ENCODE results near the gene SLC46A1. TPM values are rescaled to one million over a fixed set of nuclear protein-coding genes. Genes with fewer than 3 reads are reported as not detected.

Gene SLC46A1
- total RNA-seq, 1 donor from 2014 or later, result 23.3 TPM

DNA sequence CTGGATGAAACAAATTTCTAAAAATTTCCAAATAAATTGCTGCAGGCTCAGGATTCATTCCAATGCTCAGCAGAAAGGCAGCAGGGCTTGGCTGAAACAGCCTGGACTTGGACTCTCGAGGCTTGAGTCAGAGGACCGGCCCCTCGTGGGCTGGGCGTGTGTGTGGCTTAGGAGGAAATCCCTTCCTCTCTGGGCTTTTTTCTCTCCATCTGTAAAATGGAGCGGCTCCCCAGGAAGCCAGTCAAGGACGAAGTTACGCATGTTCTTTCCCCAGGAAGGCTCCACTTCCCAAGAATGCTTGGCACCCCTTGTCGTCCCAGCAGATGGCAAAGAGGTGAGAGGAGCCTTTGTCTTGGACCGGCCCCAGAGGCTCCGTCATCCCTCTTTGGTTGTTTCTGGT, 13.5 kb downstream of the SLC46A1 start:
- no peak overlapping the region for H3K4me3 ChIP-seq
- no peak for ATAC-seq
- TF ChIP-seq, protein P1, sequence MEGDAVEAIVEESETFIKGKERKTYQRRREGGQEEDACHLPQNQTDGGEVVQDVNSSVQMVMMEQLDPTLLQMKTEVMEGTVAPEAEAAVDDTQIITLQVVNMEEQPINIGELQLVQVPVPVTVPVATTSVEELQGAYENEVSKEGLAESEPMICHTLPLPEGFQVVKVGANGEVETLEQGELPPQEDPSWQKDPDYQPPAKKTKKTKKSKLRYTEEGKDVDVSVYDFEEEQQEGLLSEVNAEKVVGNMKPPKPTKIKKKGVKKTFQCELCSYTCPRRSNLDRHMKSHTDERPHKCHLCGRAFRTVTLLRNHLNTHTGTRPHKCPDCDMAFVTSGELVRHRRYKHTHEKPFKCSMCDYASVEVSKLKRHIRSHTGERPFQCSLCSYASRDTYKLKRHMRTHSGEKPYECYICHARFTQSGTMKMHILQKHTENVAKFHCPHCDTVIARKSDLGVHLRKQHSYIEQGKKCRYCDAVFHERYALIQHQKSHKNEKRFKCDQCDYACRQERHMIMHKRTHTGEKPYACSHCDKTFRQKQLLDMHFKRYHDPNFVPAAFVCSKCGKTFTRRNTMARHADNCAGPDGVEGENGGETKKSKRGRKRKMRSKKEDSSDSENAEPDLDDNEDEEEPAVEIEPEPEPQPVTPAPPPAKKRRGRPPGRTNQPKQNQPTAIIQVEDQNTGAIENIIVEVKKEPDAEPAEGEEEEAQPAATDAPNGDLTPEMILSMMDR (IDR thresholded peaks at IDR 0.05), result no peak
- no peak for DNase-seq
- no peaks in the 10 kb centered on the region for H3K27me3 ChIP-seq (ENCODE audit: low read depth)
- peaks cover 98% of the 10 kb centered on the region for H3K36me3 ChIP-seq
- H3K4me1 ChIP-seq, result no peaks in the 10 kb centered on the region
- H3K9me3 ChIP-seq, result no peaks in the 10 kb centered on the region
- intact Hi-C loops (cut with DNase I), result no loop called here
- no peak overlapping the region for H3K27ac ChIP-seq

DNA sequence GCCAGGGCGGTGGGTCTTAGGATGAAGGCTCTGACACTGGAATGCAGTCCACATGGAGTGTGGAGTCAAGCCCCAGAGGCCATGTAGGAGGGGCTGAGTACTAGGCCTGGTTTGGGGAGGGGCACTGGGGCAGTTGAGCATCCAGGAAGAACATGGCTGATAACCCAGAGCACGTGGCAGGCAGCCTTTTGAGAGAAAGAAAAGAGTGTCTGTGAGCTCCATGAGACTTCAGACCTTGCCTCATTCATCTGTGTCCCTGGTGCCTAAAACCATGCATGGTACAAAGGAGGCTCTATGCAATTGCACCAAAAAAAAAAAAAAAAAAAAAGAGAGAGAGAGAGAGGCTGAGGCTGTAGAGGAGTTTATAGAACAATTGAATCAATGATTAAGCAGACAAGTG, 14.6 kb downstream of the SLC46A1 start:
- TF ChIP-seq, protein P1 (IDR thresholded peaks at IDR 0.05), result no peak
- Histone ChIP-seq H3K27me3 (ENCODE audit: low read depth) (no peaks in the 10 kb centered on the region), H3K4me3 (no peak overlapping the region), H3K4me1 (no peaks in the 10 kb centered on the region), H3K36me3 (peaks cover 96% of the 10 kb centered on the region), H3K9me3 (no peaks in the 10 kb centered on the region), H3K27ac (no peak overlapping the region)
- ATAC-seq (no peak), DNase-seq (no peak)
- intact Hi-C loops (cut with DNase I), result no loop called here

DNA sequence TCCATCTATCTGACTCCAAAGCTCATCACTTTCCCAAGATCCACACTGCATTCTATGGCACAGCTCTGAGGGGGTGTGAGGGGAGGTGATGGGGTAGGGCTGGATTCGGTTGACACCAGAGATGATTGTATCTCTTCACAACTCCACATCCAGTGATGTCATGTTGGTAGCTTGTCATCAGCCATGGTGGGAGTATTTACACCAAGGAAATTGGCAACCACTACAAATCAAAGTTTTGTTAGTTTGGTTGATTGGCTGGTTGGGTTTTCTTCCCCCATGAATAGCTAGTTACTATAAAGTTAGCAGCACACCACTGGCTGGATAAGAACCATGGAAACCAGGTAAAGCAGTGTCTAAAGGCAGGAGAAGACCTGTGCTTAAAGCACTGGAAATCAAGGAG, 15.0 kb downstream of the SLC46A1 start:
- H3K4me1 ChIP-seq, result no peaks in the 10 kb centered on the region

DNA sequence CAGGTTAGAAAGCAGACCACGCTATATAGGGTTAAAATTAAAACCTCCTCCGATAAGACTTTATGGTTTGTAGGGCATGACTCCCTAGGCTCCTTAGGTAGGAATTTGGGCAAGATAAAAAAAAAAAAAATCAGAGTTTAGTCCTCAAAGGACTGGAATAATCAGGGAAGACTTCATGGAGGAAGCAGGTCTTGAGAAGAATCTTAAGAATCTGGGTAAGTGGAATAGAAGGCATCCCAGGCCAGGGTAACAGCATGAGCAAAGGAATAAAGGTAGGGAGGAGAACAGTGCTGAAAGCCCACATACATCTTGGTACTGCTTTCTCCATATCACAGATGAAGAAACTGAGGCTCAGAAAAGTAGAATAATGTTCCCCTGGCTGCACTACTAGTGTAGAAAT, 15.4 kb downstream of the SLC46A1 start:
- TF ChIP-seq, protein P1 (IDR thresholded peaks at IDR 0.05), result no peak
- Histone ChIP-seq H3K27me3 (ENCODE audit: low read depth) (no peaks in the 10 kb centered on the region), H3K4me1 (peaks cover 2% of the 10 kb centered on the region), H3K27ac (no peak overlapping the region), H3K9me3 (no peaks in the 10 kb centered on the region), H3K36me3 (peaks cover 88% of the 10 kb centered on the region), H3K4me3 (no peak overlapping the region)
- DNase-seq, result no peak
- ATAC-seq, result no peak
- intact Hi-C loops (cut with DNase I), result no loop called here

More for the DNA sequence above, 15.0 kb downstream of the SLC46A1 start:
- no peak overlapping the region for H3K27ac ChIP-seq
- TF ChIP-seq, protein P1 (IDR thresholded peaks at IDR 0.05), result no peak
- no peaks in the 10 kb centered on the region for H3K27me3 ChIP-seq (ENCODE audit: low read depth)
- no peak for ATAC-seq
- no peak for DNase-seq
- no peak overlapping the region for H3K4me3 ChIP-seq
- H3K9me3 ChIP-seq, result no peaks in the 10 kb centered on the region
- H3K36me3 ChIP-seq, result peaks cover 92% of the 10 kb centered on the region
- intact Hi-C loops (cut with DNase I), result no loop called here

DNA sequence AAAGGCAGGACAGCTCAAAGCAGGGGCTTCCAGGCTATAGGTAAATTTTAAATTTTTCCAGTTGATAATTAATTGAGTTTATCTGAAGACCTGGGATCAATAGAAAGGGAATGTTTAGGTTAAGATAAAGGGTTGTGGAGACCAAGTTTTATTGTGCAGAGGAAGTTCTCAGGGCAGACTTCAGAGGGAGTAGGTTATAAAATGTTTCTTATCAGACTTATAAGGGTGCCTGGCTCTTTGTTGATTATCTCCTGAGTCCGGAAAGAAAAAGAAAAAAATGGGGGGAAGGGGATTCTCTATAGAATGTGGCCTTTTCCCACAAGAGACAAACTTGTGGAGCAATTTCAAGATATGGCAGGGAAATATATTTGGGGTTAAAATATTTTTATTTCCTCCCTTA, 15.9 kb downstream of the SLC46A1 start:
- TF ChIP-seq, protein P1 (IDR thresholded peaks at IDR 0.05), result no peak
- Histone ChIP-seq H3K36me3 (peaks cover 83% of the 10 kb centered on the region), H3K9me3 (no peaks in the 10 kb centered on the region), H3K27me3 (ENCODE audit: low read depth) (no peaks in the 10 kb centered on the region), H3K27ac (no peak overlapping the region), H3K4me3 (no peak overlapping the region), H3K4me1 (peaks cover 6% of the 10 kb centered on the region)
- intact Hi-C loops (cut with DNase I), result no loop called here
- DNase-seq, result no peak
- ATAC-seq, result no peak

DNA sequence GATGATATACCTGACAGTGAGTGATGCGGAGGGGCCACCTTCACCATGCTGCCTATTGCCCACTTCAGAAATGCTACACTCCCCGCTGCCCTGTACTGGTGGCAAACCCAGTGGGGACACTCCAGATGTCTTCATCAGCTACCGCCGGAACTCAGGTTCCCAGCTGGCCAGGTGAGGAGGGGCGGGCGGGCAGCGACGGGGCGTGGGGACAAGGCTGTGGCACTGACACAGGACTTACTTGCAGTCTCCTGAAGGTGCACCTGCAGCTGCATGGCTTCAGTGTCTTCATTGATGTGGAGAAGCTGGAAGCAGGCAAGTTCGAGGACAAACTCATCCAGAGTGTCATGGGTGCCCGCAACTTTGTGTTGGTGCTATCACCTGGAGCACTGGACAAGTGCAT, 17.9 kb downstream of the SLC46A1 start:
- H3K36me3 ChIP-seq, result peaks cover 65% of the 10 kb centered on the region
- H3K4me1 ChIP-seq, result peaks cover 17% of the 10 kb centered on the region
- DNase-seq (no peak), ATAC-seq (no peak)
- H3K9me3 ChIP-seq, result no peaks in the 10 kb centered on the region
- TF ChIP-seq, protein P1 (IDR thresholded peaks at IDR 0.05), result no peak
- no peak overlapping the region for H3K4me3 ChIP-seq
- intact Hi-C loops (cut with DNase I), result no loop called here
- no peaks in the 10 kb centered on the region for H3K27me3 ChIP-seq (ENCODE audit: low read depth)
- no peak overlapping the region for H3K27ac ChIP-seq

Measured in lower lobe of right lung (tissue), 2 donors.